Osteocyte (in vitro differentiated cells): ENCODE data around the gene HTATIP2. TPM values are rescaled to one million over a fixed set of nuclear protein-coding genes. Genes with fewer than 3 reads are reported as not detected.
A peak's percentile ranks its signal among the peaks of the same experiment; 100 is the strongest.
"Not testable (repeated sequence)": the region's sequence is repeated elsewhere in the genome, so short reads cannot be mapped to it uniquely, and the experiment has no call there.

ENCODE experiments used
- DNase-seq: peaks from one replicate; pipeline ENCODE4 v3.0.0; 2021; ENCODE audit warnings: mixed read lengths; ENCODE audit not compliant: unreplicated experiment; ENCODE audit errors: extremely low spot score
- H3K27ac Mint-ChIP-seq: one replicate; pipeline ENCODE4 v1.8.0; 2021; ENCODE audit warnings: mild to moderate bottlenecking, mixed read lengths; ENCODE audit not compliant: unreplicated experiment
- H3K27me3 Mint-ChIP-seq: one replicate; pipeline ENCODE4 v1.8.0; 2021; ENCODE audit warnings: mixed read lengths; ENCODE audit not compliant: unreplicated experiment
- H3K36me3 Mint-ChIP-seq: one replicate; pipeline ENCODE4 v1.8.0; 2021; ENCODE audit warnings: mixed read lengths; ENCODE audit not compliant: unreplicated experiment
- H3K4me1 Mint-ChIP-seq: one replicate; pipeline ENCODE4 v1.8.0; 2021; ENCODE audit warnings: mixed read lengths; ENCODE audit not compliant: unreplicated experiment
- H3K4me3 Mint-ChIP-seq: one replicate; pipeline ENCODE4 v1.8.0; 2021; ENCODE audit warnings: mild to moderate bottlenecking, moderate library complexity, mixed read lengths; ENCODE audit not compliant: unreplicated experiment
- H3K9me3 Mint-ChIP-seq: one replicate; pipeline ENCODE4 v1.8.0; 2021; ENCODE audit warnings: mixed read lengths; ENCODE audit not compliant: unreplicated experiment
- CTCF ChIP-seq: fragments of 200-600 bp; sonication (generic); IDR thresholded peaks from 2 replicates; pipeline ENCODE4 v1.5.0; 2021; ENCODE audit warnings: antibody characterized with exemption, mild to moderate bottlenecking, moderate library complexity
- total RNA-seq: library from RNA; stranded (reverse); gene quantifications from 2 replicates; pipeline ENCODE4 v1.2.1, GENCODE V29; 2021

The HTATIP2 gene
- total RNA-seq, 1 donor from 2014 or later = 24.2 TPM

GRCh38 chr11:20372081-20372626 is 8.6 kb downstream of the HTATIP2 start:
- Mint-ChIP-seq H3K27ac (no peak overlapping the region), H3K4me3 (no peak overlapping the region), H3K36me3 (peaks cover 11% of the 10 kb centered on the region), H3K9me3 (no peaks in the 10 kb centered on the region), H3K4me1 (peaks cover 29% of the 10 kb centered on the region), H3K27me3 (no peaks in the 10 kb centered on the region)
- DNase-seq = no peak
- no peak for TF ChIP-seq CTCF

- no peak for DNase-seq
- H3K27me3 Mint-ChIP-seq = no peaks in the 10 kb centered on the region
- H3K27ac Mint-ChIP-seq = peak overlapping the region; percentile 0
- TF ChIP-seq CTCF = no peak
- no peak overlapping the region for H3K4me3 Mint-ChIP-seq
- H3K36me3 Mint-ChIP-seq = peaks cover 11% of the 10 kb centered on the region
- peaks cover 22% of the 10 kb centered on the region for H3K4me1 Mint-ChIP-seq
- H3K9me3 Mint-ChIP-seq = no peaks in the 10 kb centered on the region
These were observed 9.6 kb downstream of the HTATIP2 start for GRCh38 chr11:20373147-20373546.

GRCh38 chr11:20373568-20374209 is 10.2 kb downstream of the HTATIP2 start:
- H3K36me3 Mint-ChIP-seq = peaks cover 11% of the 10 kb centered on the region
- no peak for DNase-seq
- no peaks in the 10 kb centered on the region for H3K9me3 Mint-ChIP-seq
- TF ChIP-seq CTCF = no peak
- no peaks in the 10 kb centered on the region for H3K27me3 Mint-ChIP-seq
- peaks cover 17% of the 10 kb centered on the region for H3K4me1 Mint-ChIP-seq
- no peak overlapping the region for H3K4me3 Mint-ChIP-seq
- peak overlapping the region; percentile 0 for H3K27ac Mint-ChIP-seq

GRCh38 chr11:20374741-20375300 is 11.3 kb downstream of the HTATIP2 start:
- H3K27me3 Mint-ChIP-seq = no peaks in the 10 kb centered on the region
- TF ChIP-seq CTCF = no peak
- peaks cover 14% of the 10 kb centered on the region for H3K36me3 Mint-ChIP-seq
- H3K9me3 Mint-ChIP-seq = no peaks in the 10 kb centered on the region
- H3K27ac Mint-ChIP-seq = no peak overlapping the region
- DNase-seq = no peak
- H3K4me1 Mint-ChIP-seq = peaks cover 17% of the 10 kb centered on the region
- no peak overlapping the region for H3K4me3 Mint-ChIP-seq

GRCh38 chr11:20376162-20376730 is 12.7 kb downstream of the HTATIP2 start:
- no peaks in the 10 kb centered on the region for H3K27me3 Mint-ChIP-seq
- H3K9me3 Mint-ChIP-seq = no peaks in the 10 kb centered on the region
- H3K36me3 Mint-ChIP-seq = peaks cover 14% of the 10 kb centered on the region
- no peak for TF ChIP-seq CTCF
- DNase-seq = no peak
- H3K4me3 Mint-ChIP-seq = no peak overlapping the region
- H3K27ac Mint-ChIP-seq = no peak overlapping the region
- peaks cover 17% of the 10 kb centered on the region for H3K4me1 Mint-ChIP-seq

- not testable (repeated sequence) for H3K9me3 Mint-ChIP-seq, H3K27me3 Mint-ChIP-seq, H3K36me3 Mint-ChIP-seq, DNase-seq
- Mint-ChIP-seq H3K4me3 (peak overlapping the region; percentile 98), H3K27ac (peak overlapping the region; percentile 100), H3K4me1 (peaks cover 17% of the 10 kb centered on the region)
These were observed 22.5 kb downstream of the HTATIP2 start for GRCh38 chr11:20385996-20386395.
